NAMALWA (cell line): ENCODE data around the gene TGM2.

ENCODE experiments used
- DNase-seq: peaks from one replicate; pipeline ENCODE4 v3.0.0-alpha.2; 2015; ENCODE audit warnings: low spot score

Gene TGM2

DNA sequence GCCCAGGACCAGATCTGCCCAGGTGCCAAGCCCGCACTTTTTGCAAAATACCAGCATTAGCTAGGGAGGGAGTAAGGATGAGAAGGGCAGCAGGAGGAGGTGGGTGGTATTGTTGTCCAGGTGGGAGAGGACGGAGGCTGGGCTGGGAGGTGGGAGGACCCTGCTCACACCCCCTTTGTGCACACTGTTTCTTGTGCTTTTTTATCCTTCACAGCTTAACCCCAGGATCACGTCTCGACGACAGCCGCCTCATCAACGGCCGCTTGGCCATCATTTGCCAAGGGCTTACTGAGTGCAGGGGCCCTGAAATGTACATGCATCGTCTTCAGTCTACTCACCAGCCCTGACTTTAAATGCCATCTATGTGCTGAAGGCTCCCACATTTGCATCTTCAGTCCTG is 12.1 kb upstream of the TGM2 start:
- no peak for DNase-seq

GRCh38 chr20:38175304-38176180 is 10.5 kb upstream of the TGM2 start:
- no peak for DNase-seq

DNA sequence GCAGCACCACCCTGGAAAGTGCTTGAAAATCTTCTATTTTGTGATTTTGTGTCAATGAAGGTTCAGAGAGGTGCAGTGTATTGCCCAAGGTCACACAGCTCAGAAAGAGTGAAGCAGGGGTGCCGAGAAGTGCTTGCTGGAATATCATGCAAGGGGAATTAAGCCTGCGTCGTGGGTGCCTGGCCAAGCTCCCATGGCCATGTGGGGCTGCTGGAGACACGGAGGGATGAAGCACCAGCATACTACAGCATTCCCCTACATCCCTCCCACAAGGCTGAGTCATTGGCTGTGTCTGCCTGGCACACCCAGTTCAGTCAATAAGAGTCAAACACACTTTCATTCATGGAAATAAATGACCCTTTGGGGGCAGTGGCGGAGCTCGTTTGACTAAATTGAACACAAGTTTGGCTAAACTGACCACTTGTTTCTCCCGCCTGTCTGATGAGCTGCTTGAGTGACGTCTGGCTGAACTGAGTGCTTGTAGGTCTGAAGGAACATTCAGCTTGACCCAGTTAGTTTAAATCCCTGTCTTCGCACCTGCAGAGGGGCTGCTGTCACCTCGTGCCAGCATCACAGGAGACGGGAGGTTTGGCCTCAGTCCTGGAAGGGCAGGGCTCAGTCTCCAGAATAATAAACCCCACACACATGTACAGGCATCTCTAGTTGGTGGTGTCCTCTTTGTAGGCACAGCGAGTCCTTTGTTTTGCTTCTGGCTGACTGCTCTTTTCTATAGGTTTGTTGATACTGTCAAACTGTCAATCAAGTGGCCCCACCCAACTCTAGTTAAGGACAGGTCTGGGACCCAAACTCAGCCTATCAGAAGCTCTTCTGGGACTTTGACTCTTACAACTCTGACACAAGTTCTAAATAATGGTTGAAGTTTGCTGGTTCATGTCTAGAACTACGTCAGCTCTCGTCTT is 8.4 kb upstream of the TGM2 start:
- DNase-seq, result no peak

GRCh38 chr20:38172408-38172807 is 7.3 kb upstream of the TGM2 start:
- no peak for DNase-seq

GRCh38 chr20:38171675-38172043 is 6.6 kb upstream of the TGM2 start:
- DNase-seq, result no peak

GRCh38 chr20:38170826-38171674 is 6.0 kb upstream of the TGM2 start:
- no peak for DNase-seq

DNA sequence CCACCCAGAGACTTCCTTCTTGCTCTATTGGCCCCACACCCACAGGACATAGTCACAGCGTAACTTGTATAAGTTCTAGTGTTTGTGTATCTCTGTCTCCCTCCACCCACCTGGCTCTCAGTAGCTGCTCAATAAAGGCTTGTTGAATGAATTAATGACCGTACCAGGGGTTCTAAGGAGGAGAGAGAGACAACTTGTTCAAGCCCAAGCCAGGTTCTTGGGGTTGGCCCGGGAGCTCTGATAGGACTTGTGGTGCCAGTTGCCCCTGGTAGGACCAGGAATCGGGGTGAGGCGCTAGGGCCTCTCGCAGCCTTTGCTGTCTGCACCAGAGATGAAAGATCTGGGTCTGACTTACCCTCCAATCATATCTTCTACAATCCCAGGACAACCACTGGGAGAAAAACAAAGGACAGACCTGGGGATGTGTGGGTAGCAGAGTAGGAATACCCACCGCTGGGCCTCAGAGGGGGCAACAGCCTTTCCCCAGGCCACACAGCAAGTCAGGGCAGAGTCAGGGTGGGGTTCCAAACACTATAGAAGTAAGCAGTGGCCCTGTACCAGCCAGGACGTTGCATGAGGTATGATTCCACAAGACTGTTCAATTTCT is 5.3 kb upstream of the TGM2 start:
- no peak for DNase-seq

DNA sequence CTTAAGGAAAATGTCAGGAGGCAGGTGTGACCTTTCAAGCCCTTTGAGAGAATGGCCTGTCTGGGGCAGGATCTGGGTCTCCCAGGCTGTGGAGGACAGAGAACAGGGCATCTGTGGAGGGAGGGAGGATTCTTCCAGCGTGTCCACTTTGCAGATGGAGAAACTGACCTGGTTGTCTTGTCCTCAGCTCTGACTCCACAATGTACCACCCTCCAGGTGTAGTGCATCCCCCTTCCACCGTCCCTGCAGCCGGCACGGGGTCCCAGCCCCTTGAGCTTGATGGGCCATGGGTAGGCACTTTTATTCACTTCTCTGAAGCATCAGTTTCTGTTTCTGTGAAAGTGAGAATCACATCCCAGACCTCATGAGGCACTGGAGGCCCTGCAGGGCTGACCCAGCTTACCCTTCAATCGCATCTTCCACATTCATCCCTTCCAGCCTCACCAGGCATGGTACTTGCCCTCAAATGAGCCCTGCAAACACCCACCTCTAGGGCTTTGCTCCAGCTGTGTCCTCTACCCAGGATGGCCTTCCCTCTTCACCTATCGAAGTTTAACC is 4.6 kb upstream of the TGM2 start:
- no peak for DNase-seq

- no peak for DNase-seq
These were observed 3.9 kb upstream of the TGM2 start for GRCh38 chr20:38168791-38169589.

DNA sequence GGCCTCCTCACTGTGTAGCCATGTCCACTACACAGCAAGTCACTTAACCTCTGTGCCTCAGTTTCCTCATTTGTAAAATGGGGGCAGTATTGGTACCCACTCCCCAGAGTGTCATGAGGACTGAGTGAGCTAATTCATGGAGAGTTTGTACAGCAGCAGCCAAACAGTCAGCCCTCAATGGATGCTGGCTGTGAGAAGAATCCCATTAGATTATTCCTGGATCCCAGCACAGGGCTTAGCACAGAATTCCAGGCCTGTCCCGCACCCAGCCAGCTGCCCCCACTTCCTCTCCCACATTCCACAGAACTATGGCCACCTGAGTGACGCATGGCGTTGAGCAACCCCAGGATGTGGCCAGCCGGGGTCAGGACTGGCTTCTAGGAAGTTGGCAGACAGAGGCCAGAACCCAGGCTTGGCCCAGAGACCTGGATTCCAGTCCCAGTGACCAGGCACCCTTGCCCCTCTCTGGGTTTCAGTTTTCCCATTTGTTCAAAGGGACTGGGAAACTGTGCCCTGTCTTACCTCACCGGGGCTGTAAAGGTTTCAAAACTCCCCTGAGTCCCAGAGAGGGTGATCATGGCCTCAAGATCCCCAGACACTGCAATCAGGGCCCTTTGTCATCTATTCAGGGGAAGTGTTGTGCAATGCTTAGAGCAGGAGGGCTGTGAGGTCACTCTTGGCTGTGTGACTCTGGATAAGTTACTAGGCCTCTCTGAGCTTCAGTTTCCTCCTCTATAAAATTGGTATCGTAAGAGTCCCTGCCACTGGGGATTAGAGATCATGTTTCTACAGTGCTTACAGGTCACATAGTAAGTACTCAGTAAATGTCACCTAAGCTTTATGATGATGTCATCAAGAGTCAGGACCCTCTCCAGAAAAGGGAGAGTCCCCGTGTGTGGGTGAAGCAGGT is 3.0 kb upstream of the TGM2 start:
- no peak for DNase-seq

GRCh38 chr20:38167328-38167850 is 2.3 kb upstream of the TGM2 start:
- DNase-seq, result no peak

DNA sequence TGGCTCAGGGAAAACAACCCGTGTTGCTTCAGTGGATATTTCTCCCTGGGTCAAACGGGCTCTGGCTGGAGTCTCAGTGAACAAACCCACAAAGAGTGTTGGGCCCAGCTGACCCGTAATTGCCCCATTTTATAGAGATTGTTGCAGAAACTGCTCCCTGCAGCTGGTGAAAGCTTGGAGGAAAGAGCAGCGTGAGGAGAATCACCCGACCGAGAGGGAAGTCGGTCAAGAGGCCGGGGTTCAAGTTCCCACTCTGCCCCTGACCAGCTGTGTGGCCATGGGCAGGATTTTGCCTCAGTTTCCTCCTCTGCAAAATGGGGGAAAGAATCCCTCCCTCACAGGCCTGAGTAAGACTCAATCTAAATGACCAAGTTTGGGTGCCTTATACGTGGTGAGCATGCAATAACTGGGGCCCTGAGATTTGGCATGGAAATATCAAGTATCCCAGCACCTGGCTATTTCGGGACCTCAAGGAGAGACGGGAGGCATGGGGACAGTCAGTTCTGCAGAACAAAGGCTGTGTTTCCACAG is 1.7 kb upstream of the TGM2 start:
- DNase-seq, result no peak

GRCh38 chr20:38165966-38166702 is 1.1 kb upstream of the TGM2 start:
- DNase-seq, result no peak

DNA sequence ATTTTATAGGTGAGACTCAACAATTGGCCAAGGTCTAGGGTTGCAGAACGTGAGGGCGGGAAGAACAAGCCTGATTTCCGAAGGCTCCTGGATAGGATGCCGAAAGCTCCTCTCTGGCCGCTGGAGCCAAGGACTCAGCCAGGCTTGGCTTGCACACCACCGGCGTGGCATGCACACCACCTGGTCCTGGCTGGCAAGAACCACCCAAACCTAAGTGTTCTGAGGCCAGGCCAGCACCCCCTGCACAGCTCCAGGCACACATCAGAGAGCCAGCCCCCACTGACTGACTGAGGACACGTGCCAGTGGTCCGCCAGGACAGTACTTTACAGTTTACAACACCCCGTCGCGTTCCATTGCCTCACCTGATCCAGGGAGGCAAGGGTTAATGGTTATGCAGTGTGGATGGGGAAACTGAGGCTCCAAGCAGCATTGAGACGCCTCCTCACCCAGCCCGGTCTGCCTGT is 414 bp downstream of the TGM2 start:
- DNase-seq, result no peak

GRCh38 chr20:38164069-38164468 is 1.0 kb downstream of the TGM2 start:
- DNase-seq, result no peak

DNA sequence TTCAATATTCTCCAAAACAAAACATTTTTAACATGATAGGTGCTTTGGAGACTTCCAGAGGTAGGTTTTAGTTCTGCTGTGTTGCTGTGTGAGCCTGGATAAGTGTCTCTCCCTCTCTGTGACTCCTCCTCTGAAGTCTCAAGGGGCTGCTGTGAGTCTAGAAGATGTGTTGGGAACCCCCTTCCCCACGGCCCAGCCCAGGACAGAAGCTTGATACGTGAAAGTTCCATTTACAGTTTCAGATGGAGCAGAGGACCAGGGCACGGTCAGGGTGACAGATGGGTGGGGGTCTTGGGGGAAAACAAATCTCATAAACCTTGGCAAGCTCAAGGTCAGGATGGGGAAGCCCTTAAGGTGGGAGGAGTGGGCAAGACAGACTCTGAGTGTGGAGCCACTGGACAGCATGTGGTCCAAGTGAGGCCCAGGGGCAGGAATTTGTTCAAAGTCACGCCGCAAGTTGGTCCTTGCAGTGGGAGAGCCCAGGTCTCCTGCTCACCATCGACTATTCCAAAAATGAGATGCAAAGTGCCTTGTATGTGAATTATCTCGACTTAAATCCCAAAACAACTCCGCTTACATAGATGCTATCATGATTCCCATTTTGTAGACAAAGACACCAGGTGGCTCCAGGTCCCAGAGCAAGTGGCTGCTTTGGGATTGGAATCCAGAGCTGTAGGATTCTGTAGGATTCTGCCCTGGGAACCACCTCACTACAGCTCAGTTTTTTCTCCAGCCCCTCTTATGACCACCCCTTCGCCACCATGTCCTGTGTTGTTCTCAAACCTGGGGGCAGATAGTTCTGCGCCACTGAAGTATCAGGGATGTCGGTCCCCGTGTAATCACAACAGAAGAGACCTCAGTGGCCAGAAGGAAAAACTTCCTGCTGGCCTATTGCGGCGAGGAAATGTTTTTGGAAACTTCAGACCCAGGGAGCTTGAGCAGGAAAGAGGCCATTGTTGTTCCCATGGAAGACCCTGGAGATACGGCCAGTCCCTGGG is 1.9 kb downstream of the TGM2 start:
- no peak for DNase-seq

- no peak for DNase-seq
These were observed 2.9 kb downstream of the TGM2 start for GRCh38 chr20:38162149-38162548.
